HG03521 (cell line): Measurements from ENCODE around the gene SMPD4.
"Not testable (repeated sequence)": the region's sequence is repeated elsewhere in the genome, so short reads cannot be mapped to it uniquely, and the experiment has no call there.

Source experiments
- ATAC-seq: cut with Tn5 transposase; IDR thresholded peaks from one replicate; pipeline ENCODE4 v1.9.1; 2021; ENCODE audit warnings: mild to moderate bottlenecking, moderate library complexity; ENCODE audit not compliant: unreplicated experiment

The SMPD4 gene

DNA sequence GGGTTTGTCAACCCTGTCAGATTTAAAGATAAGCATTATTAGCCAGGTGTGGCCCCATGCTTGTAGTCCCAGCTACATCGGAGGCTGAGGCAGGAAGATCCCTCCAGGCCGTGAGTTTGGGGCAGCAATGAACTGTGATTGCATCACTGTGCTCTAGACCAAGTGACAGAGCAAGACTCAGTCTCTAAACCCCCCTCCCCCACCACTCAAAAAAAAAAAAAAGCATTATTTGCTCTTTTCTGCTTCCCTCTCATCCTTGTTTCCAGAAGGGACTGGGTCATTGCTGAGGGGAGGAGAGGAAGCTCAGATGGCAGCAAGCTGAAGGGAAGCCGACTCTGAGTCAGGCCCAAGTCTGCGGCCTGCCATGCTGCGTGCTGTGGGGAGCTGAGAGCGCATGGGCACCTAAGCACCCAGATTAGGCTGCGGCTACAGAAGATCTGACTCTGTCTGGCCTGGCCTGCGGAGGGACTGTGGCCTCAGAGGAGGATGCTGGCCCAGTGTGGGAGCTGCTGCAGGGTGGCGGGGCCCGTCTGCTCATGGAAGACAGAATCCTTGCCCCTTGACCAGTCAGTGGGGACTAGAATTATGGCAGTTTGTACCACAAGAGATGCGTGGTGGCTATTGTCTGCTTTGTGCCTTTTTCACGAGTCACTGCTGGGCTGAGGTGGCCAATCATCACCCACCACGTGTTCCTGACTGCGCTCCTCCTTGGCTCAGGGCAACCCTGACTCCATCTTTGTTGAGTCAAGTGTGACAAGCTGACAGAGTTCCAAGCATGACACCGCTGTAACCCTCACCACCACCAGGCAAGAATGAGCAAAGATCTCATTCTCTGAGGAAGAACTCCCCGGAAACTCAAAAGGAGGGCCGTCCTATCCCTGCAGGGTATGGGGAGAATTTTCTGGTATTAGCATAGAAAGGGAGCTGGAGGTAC, 6.7 kb upstream of the SMPD4 start:
- ATAC-seq = not testable (repeated sequence)

DNA sequence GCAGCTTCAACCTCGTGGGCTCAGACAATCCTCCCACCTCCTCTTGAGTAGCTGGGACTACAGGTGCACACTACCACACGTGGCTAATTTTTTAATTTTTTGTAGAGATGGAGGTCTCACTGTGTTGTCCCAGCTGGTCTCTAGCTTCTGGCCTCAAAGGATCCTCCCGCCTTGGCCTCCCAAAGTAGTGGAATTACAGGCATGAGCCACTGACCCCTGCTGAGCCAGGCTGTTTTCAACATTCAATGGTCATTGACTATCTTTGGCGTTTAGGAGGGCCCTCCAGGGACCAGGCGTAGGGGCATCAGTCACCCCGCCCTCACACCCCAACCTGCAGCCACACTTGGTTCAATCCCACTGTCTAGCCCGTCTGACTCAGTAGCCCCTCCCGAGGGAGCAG, 5.9 kb upstream of the SMPD4 start:
- no peak for ATAC-seq

DNA sequence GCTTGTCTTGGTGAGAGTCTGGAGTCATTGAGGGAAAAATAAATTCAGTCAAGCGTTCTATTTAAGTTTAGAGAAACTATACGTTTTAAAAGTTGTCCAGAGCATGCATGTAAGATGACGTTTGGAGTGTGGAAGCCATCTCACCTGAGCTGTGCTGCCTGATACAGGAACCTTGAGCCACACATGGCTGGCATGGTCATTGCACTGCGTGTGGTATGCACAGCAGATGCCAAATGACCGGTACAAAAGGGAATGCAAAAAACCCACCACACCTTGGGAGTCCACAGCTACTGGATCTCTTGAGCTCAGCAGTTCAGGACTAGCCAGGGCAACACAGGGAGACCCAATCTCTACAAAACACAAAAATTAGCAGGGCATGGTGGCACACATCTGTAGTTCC, 5.0 kb upstream of the SMPD4 start:
- no peak for ATAC-seq

DNA sequence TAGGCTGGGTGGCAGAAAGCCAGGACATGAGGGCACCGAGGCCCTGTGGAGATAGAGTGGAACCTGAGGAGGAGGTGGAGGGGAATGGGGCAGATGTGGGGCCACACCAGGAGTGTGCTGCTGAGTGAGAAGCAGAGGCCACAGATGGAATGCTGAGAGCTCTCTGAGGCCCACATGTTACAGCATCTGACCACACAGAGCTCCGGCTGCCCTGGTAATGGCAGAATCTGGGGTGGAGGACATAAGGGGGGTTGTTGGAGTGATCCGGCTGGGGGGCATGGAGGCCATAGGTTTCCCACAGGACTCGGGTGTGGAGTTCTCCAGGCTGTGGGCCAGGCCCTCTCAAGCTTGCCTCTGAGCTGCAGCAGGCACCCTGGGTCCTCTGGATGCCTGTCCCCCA, 4.5 kb upstream of the SMPD4 start:
- ATAC-seq = no peak

DNA sequence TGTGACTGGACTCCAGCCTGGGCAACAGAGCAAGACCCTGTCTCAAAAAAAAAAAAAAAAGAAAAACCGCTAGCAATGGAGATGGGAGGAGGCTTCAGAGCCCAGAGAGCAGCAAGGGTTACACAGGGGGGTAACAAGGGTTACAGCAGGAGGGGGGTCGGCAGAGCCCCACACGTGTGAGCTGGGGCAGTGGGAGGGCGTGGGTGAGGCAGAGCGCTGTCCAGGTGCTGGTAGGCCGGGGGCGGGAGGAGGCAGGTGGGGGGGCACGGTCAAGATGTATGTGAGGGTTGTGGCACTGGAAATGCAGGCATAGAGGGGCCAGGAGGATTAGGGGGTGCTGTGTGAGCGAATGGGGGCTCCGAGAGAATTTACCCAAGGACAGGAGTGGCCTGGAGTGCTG, 4.0 kb upstream of the SMPD4 start:
- no peak for ATAC-seq

DNA sequence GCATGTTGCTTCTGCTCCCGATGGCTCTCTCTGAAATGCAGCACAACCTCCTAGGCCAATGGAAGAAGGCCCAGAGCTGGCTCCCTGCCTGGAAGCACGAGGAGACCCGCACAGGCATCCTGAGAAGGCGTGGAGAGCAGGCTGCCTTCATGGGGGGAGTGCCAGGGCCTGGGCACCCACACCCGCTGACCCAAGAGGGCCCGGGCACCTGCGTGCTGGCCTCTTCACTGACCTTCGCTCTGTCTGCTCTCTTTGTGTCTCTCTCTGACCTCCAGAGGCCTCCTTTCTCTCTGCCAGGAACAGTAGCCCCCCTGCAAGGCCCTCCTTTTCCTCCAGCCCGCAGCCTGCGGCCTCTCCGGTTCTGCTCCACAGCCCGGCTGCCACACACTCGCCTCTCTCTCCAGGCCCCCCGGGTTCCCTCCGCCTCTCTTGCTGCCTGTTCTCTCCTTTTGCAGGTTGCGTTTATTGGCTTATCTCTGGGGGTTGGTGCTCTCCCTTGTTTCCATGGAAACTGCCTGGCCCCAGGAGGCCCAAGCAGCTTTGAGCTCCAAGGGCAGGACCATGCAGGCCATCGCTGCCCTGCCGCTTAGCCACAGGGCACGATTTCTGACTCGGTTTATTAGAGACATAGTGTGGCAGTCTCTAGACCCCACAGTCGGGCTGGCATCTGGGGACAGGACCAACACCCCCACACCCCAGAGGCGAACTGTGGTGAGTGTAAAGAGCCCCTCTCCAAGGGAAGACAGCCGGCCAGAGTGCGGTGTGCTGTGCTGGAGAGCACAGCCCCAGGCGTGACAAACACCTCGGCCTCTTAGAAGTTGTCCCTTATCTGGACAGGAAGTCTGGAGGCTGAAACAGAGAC, 2.3 kb upstream of the SMPD4 start:
- ATAC-seq = no peak

DNA sequence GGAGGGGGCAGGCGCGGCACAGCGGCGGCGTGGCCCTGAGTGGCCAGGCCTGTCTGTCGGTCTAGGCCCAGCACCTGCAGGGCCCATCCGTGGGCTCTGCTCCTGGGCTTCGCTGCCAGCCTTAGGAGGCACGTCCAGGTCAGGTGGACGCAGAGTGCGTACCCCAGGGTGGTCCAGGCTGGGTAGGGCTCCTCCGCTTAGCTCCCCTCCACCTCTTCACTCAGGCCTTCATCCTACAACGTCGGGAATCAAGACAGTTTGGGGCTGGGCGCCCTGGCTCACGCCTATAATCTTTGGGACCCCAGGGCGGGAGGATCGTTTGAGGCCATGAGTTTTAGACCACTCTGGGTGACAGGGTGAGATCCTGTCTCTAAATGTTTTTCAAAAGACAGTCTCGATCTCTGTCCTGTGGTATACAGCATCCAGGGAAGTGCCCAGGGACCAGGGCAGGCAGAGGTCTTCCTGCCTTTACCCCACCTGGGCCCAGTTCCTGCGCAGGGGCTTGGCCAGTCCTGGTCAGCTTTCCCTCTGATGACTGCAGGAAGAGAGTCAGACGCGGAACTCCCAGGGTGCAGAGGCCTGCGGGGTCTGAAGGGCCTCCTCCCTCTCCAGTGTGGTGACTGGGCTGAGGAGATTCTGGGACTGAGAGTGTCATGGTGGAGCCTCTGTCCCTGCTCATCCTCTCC, 1.6 kb upstream of the SMPD4 start:
- not testable (repeated sequence) for ATAC-seq

DNA sequence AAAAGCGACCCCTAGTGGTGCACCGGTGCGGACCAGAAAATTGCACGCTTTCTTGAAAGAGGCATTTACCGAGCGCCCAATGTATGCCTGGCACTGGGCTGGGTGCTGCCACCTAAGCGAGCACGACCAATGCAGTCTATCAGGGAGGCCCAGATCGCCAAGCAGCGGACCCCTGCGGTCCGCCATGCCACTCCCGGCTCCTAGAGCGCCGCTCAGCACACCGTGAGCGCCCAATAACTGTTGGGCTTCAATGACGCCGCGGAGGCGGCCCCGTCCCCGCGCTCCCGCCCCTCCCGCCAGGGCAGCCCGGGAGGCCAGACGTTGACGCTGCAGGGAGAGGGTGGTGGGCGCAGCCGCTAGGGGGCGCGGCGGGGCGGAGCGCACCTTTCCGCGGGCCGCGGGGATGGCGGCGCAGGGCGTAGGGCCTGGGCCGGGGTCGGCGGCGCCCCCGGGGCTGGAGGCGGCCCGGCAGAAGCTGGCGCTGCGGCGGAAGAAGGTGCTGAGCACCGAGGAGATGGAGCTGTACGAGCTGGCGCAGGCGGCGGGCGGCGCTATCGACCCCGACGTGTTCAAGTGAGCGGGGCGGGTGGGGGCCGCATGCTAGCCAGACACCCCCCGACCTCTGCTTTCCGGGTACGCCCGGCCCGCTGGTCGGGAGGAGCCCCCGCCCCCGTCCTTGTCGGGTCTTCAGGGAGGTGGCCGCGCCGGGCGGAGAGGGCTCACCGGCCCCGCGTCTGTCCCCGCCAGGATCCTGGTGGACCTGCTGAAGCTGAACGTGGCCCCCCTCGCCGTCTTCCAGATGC, 679 bp upstream of the SMPD4 start, which contains the start of gene MZT2B:
MZT2B (plus strand) TSS at position 383 of the 803 bp plus-strand sequence; CDS start at position 404, 21 bp downstream.
- peak; percentile 80 for ATAC-seq

DNA sequence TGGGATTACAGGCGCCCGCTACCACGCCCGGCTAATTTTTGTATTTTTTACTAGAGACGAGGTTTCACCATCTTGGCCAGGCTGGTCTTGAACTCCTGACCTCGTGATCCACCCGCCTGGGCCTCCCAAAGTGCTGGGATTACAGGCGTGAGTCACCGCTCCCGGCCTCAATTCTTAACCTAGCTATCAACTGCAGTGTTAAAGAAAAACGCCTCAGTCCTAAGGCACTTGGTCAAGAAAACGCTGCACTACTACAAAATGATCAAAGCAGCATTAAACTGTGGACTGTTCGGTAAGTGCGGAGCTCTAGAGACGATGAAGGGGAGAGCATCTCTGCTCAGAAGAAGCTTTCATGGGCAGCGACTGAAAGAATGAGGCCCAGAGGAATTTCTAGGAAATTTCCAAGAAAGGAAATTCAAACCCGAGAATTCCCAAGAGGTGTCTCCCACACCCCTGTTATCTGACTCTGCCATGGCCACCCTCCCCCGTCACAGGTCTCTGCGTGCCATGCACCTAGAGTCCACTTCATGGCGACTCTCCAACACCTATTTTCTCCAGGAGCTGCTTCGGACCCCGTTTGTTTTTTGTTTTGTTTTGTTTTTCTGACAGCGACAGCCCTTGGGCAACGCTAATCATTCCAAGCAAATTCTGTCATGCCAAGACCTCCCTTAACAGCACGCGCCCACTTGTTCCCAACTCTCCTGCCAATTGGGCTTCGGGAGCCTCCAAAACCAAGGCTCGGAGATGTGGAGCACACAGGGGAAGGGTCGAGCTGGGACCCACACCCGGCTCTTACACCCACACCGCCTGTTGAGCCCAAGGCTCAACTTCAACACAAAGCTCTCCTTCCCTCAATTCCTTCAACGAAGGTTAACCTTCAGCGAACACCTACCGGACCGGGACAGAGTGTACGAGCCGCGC, 738 bp downstream of the SMPD4 start:
- not testable (repeated sequence) for ATAC-seq

DNA sequence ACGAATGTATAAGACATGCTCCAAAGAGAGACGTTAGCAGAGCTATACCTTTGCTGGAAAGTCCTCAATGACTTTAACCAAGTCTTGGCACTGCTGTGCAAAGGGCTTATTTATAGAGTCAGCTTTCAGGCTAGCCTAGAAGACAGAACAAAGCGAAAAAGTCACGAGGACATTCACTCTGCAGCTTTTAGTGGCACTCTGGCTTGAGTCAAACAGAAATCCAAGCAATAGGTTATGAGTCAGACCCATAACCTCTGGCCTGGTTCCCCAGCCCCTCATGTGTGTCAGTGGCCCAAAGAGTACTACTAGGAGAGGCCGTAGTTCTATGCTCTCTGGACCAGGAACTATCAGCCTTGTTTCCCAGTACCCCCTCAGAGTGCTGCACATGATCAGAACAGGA, 6.5 kb downstream of the SMPD4 start:
- ATAC-seq = peak; percentile 59

DNA sequence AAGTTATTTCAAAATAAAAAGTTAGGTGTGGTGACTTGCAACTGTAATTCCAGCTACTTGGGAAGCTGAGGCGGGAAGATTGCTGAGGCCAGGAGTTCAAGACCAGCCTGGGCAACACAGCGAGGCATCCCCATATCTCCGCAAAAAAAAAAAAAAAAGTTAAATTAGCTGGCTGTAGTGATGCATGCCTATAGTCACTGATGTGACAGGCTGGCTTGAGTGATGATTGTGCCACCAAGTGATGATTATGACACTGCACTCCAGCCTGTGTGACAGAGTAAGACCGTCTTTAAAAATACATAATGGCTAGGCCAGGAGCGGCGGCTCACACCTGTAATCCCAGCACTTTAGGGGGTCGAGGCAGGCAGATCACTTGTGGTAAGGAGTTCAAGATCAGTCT, 11.5 kb downstream of the SMPD4 start:
- no peak for ATAC-seq

DNA sequence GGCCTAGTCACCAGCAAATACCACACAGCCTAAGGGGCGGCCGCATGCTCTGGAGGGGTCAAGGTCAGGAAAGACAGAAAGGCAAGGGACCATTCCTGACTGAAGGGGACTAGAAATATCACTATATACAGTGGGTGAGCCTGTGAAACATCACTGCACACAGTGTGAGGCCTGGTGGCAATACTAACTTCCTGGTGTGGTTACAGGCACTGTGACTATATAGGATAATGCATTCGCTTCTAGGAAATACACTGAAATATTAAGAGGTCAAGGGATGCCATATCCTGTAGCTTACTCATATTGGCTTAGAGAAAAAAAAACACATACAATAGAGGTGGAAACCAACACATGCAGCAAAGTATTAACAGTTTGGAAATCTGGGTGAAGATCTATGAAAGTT, 12.2 kb downstream of the SMPD4 start:
- ATAC-seq = not testable (repeated sequence)

DNA sequence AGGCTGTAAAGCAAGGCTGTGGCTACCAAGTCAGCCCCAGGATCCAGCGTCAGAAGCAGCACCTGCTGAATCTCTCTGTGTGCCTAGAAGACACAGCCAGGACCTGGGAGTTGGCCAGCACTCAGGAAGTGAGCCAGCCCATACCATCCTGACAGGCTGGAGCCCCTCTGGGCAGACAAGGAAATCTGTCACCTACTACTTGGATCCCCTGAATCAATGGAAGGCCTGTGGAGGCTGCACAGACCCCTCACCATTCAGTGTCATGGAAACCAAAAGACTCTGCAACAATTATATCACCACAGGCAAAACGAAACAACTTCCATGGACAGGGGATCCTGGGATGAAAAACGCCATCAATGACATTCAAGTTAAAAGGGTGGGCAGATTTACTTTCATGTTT, 14.8 kb downstream of the SMPD4 start:
- ATAC-seq = not testable (repeated sequence)

DNA sequence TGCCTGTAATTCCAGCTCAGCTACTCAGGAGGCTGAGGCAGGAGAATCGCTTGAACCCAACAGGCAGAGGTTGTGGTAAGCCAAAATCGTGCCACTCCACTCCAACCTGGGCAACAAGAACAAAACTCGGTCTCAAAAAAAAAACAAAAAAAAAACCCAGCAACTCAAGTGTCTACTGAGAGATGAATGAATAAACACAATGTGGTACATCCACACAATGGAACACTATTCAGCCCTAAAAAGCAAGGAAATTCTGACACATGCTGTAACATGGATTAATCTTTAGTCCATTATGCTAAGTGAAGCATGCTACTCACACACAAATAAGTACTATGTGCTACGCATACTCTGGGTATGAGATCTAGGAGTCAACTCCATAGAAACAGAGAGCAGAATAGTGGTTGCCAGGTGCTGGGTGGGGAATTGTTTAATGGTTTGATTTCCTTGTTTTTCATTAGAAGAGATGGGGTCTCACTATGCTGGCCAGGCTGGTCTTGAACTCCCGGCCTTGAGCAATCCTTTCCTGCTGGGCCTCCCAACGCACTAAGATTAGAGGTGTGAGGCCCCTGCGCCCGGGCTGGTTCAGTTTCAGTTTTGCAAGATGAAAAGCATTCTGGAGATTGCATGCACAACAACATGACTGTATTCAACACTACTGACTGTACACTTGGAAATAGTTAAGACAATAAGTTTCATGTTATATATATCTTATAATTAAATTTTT, 15.9 kb downstream of the SMPD4 start:
- no peak for ATAC-seq

DNA sequence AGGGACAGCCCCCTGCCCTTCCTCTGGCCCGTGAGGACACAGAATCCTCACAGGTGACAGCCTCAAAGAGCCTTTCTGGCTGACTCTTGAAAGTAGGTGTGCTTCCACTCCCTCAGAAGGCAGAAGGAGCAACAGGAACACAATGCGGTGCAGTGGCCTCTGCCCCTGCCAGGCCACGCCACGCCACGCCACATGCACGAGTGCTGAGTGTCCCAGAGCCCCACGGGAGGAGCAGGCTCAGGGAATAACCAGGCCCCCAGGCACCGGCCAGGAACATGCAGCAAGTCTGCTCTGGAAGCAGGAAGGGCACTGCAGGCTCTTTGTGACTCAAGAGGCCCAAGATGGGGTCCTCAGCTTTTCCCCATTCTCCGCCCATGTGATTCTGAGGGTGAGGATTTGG, 18.4 kb downstream of the SMPD4 start:
- ATAC-seq = no peak

DNA sequence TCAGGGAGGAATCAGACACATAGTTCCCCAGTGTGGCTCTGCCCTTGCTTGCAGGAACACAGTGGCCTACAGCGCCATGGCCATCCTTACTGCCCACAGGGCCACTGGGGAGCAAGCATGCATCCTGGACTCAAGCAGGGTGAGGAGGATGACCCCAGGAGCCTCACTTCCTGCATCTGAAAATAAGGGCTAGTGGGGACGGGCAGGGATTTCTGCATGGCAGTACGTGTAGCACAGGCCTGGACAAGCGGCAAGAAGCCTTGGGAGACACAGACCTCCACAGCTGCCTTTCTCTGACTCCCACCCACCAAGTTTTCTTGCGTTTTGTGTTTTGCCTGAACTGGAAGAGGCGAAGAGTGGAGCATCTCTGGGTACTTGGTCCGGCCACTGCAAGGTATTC, 18.9 kb downstream of the SMPD4 start:
- not testable (repeated sequence) for ATAC-seq

DNA sequence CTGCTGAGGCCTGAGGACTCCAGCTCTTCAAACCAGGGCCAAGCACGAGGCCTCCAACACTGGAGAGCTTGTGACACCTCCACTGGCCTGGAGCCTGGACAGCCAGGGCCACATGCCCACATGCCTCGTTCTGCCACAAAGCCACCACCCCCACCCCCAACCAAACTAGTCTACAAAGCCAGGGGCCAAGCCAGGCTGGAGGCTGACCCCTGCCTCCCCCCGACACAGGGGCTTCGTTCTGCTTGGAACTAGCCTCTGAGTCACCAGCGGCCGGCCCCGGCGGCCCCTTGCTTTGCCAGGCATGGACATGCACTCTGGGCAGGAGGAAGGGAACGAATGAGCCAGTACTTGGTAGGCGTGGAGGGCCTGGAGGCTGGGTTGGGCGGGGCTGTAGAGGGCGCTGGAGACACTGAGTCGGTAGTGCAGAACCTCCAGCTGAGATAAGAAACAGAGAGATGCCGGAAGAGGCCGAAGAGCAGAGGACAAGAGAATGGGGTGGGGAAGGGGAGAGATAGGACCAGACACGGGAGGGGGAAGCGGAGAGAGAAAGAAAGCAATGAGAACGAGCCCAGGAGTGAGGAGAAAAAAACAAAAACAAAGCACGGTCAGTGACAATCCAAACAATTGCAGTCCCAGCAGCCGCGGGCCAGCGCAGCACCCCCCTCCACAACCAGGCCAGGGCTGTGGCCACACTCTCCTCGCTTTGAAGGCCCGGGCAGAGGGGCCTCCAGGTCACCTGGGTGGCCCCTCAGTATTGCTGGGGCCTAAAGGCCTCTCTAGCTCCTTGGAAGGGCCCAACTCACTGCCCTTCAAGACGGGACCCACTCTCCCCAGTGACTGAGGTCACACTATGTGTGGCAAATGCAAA, 20.3 kb downstream of the SMPD4 start:
- ATAC-seq = not testable (repeated sequence)

DNA sequence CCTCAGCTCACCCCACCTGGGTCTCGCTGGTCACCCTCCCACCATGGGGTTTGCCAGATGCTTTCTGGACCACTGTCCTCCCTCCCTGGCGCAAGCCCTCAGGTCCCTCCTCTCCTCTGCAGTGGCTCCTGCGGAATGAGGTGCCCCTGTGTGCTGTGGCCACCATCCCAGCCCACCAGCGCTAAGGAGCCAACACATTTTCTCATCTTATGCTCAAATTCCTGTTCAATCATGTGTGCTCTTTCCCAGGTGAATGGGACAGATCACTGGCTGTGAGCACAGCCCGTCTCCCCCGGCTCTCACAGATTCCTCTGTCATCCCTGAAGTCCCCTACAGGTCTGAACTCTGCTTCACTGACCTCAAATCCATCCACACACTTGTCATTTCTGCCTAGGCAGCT, 21.3 kb downstream of the SMPD4 start:
- no peak for ATAC-seq
